Neural cell (in vitro differentiated cells): ENCODE measurements around the gene NRBF2. TPM values are rescaled to one million over a fixed set of nuclear protein-coding genes. Genes with fewer than 3 reads are reported as not detected.

Experiments
- H2AFZ ChIP-seq: fragments of 200-600, 300-800 bp; sonication (generic), shearing (Covaris generic); 2 replicates; pipeline ENCODE4 v1.6.0; 2014; ENCODE audit warnings: low read depth, mild to moderate bottlenecking, antibody characterized with exemption, low read length, moderate library complexity
- H3F3A ChIP-seq: fragments of 200-600 bp; shearing (Covaris generic); 2 replicates; pipeline ENCODE4 v1.6.1; 2016; ENCODE audit warnings: mild to moderate bottlenecking, moderate library complexity, mixed read lengths, antibody characterized with exemption, low read length; ENCODE audit not compliant: insufficient read depth, poor library complexity, severe bottlenecking
- H3K27ac ChIP-seq: fragments of 200-600, 300-800 bp; sonication (generic), shearing (Covaris generic); 2 replicates; pipeline ENCODE4 v1.5.1; 2014; ENCODE audit warnings: mild to moderate bottlenecking, low read length, moderate library complexity
- H3K27me3 ChIP-seq: fragments of 300-800, 200-600 bp; sonication (generic), shearing (Covaris generic); 2 replicates; pipeline ENCODE4 v1.6.0; 2014; ENCODE audit warnings: mild to moderate bottlenecking, low read depth, low read length, moderate library complexity; ENCODE audit not compliant: insufficient read depth
- H3K36me3 ChIP-seq: fragments of 300-800, 200-600 bp; sonication (generic), shearing (Covaris generic); 2 replicates; pipeline ENCODE4 v1.5.1; 2014; ENCODE audit warnings: mild to moderate bottlenecking, antibody characterized with exemption, low read length, moderate library complexity; ENCODE audit not compliant: insufficient read depth
- H3K4me2 ChIP-seq: fragments of 300-800, 200-600 bp; sonication (generic), shearing (Covaris generic); 2 replicates; pipeline ENCODE4 v1.6.0; 2014; ENCODE audit warnings: mild to moderate bottlenecking, low read length
- H3K4me3 ChIP-seq: fragments of 300-800, 200-600 bp; sonication (generic), shearing (Covaris generic); 2 replicates; pipeline ENCODE4 v1.5.1; 2014; ENCODE audit warnings: mild to moderate bottlenecking, low read length, moderate library complexity
- H3K79me2 ChIP-seq: fragments of 200-600 bp; shearing (Covaris generic); replicated peaks from 2 replicates; pipeline ENCODE4 v1.6.0; 2014; ENCODE audit warnings: mild to moderate bottlenecking, low read length, moderate library complexity; ENCODE audit not compliant: insufficient read depth
- H3K9ac ChIP-seq: fragments of 300-800, 200-600 bp; sonication (generic), shearing (Covaris generic); 2 replicates; pipeline ENCODE4 v1.6.1; 2016; ENCODE audit warnings: mild to moderate bottlenecking, low read length, mixed read lengths
- H3K9me2 ChIP-seq: fragments of 200-600 bp; shearing (Covaris generic); 2 replicates; pipeline ENCODE4 v1.6.1; 2016; ENCODE audit warnings: mild to moderate bottlenecking, low read length, mixed read lengths; ENCODE audit not compliant: insufficient read depth
- H3K9me3 ChIP-seq: fragments of 200-600, 300-800 bp; sonication (generic), shearing (Covaris generic); 2 replicates; pipeline ENCODE4 v1.6.1; 2016; ENCODE audit warnings: mild to moderate bottlenecking, mixed run types, low read length, moderate library complexity, mixed read lengths
- H4K20me1 ChIP-seq: fragments of 200-600 bp; shearing (Covaris generic); 2 replicates; pipeline ENCODE4 v1.6.1; 2016; ENCODE audit warnings: mild to moderate bottlenecking, mixed run types; ENCODE audit not compliant: insufficient read depth
- CTCF ChIP-seq: fragments of 450-650 bp; IDR thresholded peaks from 2 replicates; pipeline ENCODE4 v1.5.1; 2014; ENCODE audit warnings: antibody characterized with exemption, mild to moderate bottlenecking, moderate library complexity; ENCODE audit not compliant: poor library complexity, severe bottlenecking
- EP300 ChIP-seq: fragments of 450-650 bp; conservative IDR thresholded peaks from 2 replicates; pipeline ENCODE4 v1.6.1; 2014; ENCODE audit warnings: antibody characterized with exemption, mild to moderate bottlenecking, moderate library complexity; ENCODE audit not compliant: poor library complexity, severe bottlenecking
- EZH2 ChIP-seq: fragments of 200-600, 300-800 bp; shearing (Covaris generic), sonication (generic); IDR thresholded peaks from 2 replicates; pipeline ENCODE4 v1.6.1; 2014; ENCODE audit warnings: antibody characterized with exemption, low read length, borderline replicate concordance, mild to moderate bottlenecking; ENCODE audit not compliant: insufficient read depth, poor library complexity, severe bottlenecking
- MXI1 ChIP-seq: fragments of 450-650 bp; conservative IDR thresholded peaks from 2 replicates; pipeline ENCODE4 v1.6.1; 2014; ENCODE audit warnings: antibody characterized with exemption, mild to moderate bottlenecking; ENCODE audit not compliant: poor library complexity, severe bottlenecking
- POLR2AphosphoS5 ChIP-seq: IDR thresholded peaks from 2 replicates; pipeline ENCODE4 v1.6.1; 2012
- RAD21 ChIP-seq: fragments of 450-650 bp; conservative IDR thresholded peaks from 2 replicates; pipeline ENCODE4 v1.6.1; 2014; ENCODE audit warnings: antibody characterized with exemption, mild to moderate bottlenecking, moderate library complexity
- REST ChIP-seq: IDR thresholded peaks from 2 replicates; pipeline ENCODE4 v1.6.1; 2012; ENCODE audit warnings: borderline replicate concordance
- SMC3 ChIP-seq: fragments of 450-650 bp; conservative IDR thresholded peaks from 2 replicates; pipeline ENCODE4 v1.6.1; 2014; ENCODE audit warnings: antibody characterized with exemption, mild to moderate bottlenecking, moderate library complexity; ENCODE audit not compliant: poor library complexity
- TAF1 ChIP-seq: IDR thresholded peaks from 2 replicates; pipeline ENCODE4 v1.6.1; 2012; ENCODE audit warnings: low read depth
- polyA plus RNA-seq: library from polyadenylated mRNA; depleted of rRNA; stranded (reverse); fragments of >200 nt; gene quantifications from 2 replicates; pipeline ENCODE4 v1.2.3, GENCODE V29; 2014

NRBF2 gene
- polyA plus RNA-seq, 1 donor from 2014 or later, result 32.7 TPM

GRCh38 chr10:63083904-63084689, 49.0 kb upstream of the NRBF2 start:
- Histone ChIP-seq H3F3A (no peaks in the 10 kb centered on the region), H3K9ac (no peak overlapping the region), H3K4me3 (no peak overlapping the region), H3K27me3 (no peaks in the 10 kb centered on the region), H3K9me2 (no peaks in the 10 kb centered on the region), H3K27ac (no peak overlapping the region), H3K79me2 (no peaks in the 10 kb centered on the region), H3K4me2 (no peak overlapping the region), H3K9me3 (no peaks in the 10 kb centered on the region), H3K36me3 (no peaks in the 10 kb centered on the region), H4K20me1 (no peaks in the 10 kb centered on the region), H2AFZ (no peak overlapping the region)
- TF ChIP-seq TAF1 (no peak), RAD21 (peak; percentile 92), POLR2AphosphoS5 (no peak), EP300 (no peak), REST (no peak), MXI1 (no peak), SMC3 (peak; percentile 90), CTCF (peak; percentile 84), EZH2 (no peak)

GRCh38 chr10:63084690-63085382, 48.3 kb upstream of the NRBF2 start:
- Histone ChIP-seq H2AFZ (no peak overlapping the region), H4K20me1 (no peaks in the 10 kb centered on the region), H3K4me2 (no peak overlapping the region), H3K27me3 (no peaks in the 10 kb centered on the region), H3K4me3 (no peak overlapping the region), H3K9me2 (no peaks in the 10 kb centered on the region), H3K27ac (no peak overlapping the region), H3K36me3 (no peaks in the 10 kb centered on the region), H3K9ac (no peak overlapping the region), H3K9me3 (no peaks in the 10 kb centered on the region), H3K79me2 (no peaks in the 10 kb centered on the region), H3F3A (no peaks in the 10 kb centered on the region)
- TF ChIP-seq TAF1, result no peak
- TF ChIP-seq SMC3, result no peak
- TF ChIP-seq POLR2AphosphoS5, result no peak
- TF ChIP-seq EZH2, result no peak
- TF ChIP-seq MXI1, result no peak
- no peak for TF ChIP-seq REST
- TF ChIP-seq EP300, result no peak
- no peak for TF ChIP-seq CTCF
